Stimulated activated CD8-positive, alpha-beta memory T cell treated with anti-CD3 and anti-CD28 coated beads, Interleukin-4, amount 100 ng/mL, for 1 hour (primary cell): ENCODE measurements around the gene CORO7.

ENCODE experiments used
- DNase-seq, 2 donors: peaks; one replicate each; pipeline ENCODE4 v3.0.0-alpha.2; 2020; ENCODE audit warnings: low read depth in 2 of 2, low spot score in 1 of 2

Gene CORO7

DNA sequence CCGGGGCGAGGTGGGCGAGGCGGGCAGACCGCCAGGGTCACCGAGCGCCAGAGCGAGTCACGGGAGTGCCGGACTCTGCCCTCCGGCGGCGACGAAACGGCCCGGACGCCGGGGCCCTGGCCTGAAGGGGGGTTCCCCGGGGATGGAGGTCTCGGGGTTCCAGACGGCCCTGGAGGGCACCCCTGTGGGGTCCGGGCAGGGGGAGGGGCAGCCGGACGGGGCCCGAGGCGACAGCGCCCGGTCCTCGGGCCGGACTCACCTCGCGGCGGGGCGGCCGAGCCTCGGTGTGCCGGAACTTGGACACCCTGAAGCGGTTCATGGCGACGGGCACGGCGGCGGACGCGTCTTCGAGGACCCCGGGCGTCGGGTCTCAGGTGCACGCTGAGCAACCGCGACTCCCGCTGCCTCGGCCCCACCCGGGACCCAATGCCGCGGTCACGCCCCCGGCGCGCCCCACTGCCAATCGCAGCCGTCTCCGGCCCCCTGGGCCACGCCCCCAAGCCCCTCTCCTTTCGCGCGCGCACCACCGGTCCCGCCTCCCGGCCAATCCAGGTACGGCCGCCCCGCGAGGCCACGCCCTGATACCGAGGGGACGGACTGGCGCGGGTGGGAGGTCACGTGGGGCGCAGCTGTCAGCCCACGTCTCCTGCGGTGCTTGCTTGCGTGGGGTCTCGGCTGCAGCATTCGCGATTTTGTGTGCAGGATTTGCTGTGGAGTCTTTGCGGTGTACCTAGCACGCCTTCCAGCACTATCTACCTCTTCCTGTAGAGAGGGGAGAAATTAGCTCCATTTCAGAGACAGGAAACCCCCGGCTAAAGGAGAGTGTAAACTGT, at the start of gene CORO7:
Gene CORO7, minus strand, starts transcription at position 397 of the 833 bp plus-strand sequence. Its CDS starts 78 bp downstream, at position 319.
- DNase-seq, result peak; percentile 98 to 99

DNA sequence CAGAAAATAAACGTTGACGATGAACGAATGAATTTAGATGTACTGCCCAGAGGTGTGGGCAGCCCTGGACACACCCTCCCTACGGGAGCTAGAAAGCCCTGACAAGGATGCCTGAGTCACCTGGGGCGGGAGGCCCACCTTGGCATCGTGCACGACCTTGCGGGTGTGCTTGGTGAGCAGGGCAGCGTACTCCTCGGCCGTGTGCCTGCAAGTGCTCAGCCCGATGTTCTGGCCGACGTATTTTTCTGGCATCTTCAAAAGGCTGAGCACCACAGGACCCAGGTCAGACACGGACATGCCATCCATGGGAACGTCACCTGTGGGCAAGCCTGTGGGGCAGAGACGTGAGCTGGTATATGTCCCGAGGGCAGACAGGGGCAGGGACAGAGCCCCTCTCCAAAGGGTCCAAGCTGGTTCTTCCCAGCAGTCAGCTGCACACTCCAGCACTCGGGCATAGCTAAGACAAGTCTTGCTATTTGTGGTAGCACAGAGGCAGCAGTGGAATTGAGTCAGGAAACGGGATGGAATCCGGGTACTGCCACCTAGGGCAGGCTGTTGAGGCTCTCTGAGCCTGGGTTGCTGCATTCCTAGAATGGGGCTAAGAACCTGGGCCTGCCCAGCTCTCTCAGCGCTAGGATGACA, 47.2 kb upstream of the CORO7 start:
- DNase-seq, result no peak

DNA sequence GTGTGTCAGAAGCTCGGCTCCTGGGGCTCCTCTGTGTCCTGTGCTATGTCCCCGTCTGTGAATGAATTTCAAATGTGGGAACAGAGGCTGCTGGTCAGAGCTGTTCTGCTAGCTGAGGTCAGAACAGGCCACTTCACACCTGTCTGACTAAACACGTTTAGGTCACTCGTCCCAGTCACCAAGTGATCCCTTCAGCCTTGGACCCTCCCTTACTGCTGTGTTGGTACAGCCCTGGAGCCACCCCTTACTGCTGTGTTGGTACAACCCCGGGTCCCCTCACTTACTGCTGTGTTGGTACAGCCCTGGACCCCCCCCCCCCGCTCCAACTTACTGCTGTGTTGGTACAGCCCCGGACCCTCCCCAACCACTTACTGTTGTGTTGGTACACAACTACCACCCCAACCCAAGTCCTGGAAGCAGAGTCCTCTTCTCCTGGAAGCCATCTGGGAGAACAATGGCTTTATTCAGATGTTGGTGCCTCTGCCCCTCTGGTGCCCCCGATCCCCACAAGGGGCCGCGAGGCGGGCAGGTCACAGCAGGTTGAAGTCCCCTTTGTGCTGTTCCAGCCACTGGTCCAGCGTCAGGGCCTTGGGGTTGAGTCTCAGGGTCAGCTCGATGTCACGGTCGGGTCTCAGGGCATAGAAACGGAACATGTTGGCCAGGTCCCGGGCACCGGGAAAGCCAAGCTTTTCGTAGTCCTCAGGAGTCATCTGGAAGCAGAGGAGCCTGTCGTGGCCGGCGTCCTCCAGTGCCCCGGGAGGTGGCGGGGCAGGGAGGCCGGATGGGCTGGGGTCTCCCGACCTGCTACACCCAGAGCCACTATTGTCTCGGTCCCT, 45.1 kb upstream of the CORO7 start:
- no peak for DNase-seq

DNA sequence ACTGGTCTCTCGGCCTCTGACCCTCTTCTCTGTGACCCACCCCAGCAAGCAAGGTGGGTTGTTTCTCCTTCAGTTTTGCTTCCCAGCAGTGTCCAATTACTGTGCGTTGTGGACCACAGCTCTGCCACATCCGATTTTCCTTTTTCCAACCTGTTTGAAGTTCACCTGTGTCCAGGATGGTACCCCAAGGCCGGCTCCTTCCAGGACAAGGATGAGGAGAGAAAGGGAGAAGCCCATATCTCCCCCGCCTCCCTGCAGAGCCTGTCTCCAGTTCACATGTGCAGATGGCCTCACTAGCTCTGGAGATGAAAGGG, 44.5 kb upstream of the CORO7 start:
- DNase-seq, result no peak

DNA sequence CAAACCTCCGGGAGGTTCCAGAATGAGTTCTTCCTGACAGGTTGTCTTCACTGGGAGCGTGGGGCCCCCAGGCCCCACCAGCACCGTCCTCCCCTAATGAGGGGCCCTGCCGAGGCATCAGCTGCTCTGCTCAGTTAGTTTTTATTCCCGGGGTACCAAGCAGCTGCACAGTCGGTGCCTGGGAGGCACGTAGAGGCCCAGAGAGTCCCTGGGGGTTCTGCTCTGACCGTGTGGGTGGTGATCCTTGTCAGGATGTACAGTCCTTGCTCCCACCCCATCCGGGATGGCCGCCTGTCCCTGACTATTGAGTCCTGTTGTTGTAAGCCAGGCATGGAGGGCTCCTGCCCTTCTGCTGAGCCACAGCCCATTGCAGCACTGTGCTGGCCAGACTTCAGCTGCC, 39.6 kb upstream of the CORO7 start:
- no peak for DNase-seq

DNA sequence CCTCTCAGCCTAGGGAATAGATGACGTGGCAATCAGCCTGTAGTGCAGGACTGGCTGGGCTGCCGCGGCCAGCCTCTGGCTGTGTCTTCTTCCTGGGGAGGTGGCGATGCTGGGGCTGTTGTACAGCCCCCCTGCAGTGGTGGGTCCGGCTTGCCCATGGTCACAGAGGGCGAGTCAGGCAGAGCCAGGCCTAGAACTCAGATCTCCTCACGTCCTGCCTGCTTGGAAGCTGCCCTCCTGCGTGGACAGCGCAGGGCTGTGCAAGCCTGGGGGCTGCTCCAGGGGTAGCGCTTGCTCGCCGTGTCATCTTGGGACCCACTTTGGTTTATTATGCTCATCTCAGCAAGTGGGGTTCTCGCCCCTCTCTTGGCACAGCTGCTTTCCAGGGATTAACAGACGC, 38.7 kb upstream of the CORO7 start:
- no peak for DNase-seq

DNA sequence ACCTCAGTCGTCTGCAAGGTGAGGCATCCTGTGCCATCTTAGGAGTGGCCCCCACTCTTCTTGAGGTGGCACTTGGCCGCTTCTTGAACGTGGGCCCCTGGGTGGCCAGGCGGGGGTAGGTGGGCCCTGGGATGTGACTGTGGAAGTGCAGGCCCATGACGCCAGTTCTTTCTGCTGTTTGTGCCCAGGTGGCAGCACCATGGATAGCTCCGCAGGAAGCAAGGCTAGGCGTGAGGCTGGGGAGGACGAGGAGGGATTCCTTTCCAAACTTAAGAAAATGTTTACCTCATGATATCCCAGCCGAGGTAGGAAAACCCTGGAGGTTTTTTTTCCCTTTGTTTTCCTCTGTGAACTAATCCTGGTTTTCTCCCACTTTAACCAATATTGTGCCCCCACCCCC, 38.2 kb upstream of the CORO7 start:
- DNase-seq, result no peak

DNA sequence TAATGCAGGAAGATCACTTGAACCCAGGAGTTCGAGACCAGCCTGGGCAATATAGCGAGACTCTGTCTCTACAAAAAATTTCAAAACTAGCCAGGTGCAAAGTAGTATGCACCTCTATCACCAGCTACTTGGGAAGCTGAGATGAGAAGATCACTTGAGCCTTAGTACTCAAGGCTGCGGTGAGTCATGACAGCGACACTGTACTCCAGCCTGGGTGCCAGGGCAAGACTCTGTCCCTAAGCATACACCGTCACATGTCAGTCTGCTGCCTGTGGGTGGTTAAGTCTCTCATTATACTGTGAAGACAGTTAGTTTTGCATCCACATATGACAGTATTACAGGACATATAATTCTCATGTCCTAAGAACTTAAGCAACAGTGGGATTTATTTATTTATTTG, 36.3 kb upstream of the CORO7 start:
- no peak for DNase-seq

DNA sequence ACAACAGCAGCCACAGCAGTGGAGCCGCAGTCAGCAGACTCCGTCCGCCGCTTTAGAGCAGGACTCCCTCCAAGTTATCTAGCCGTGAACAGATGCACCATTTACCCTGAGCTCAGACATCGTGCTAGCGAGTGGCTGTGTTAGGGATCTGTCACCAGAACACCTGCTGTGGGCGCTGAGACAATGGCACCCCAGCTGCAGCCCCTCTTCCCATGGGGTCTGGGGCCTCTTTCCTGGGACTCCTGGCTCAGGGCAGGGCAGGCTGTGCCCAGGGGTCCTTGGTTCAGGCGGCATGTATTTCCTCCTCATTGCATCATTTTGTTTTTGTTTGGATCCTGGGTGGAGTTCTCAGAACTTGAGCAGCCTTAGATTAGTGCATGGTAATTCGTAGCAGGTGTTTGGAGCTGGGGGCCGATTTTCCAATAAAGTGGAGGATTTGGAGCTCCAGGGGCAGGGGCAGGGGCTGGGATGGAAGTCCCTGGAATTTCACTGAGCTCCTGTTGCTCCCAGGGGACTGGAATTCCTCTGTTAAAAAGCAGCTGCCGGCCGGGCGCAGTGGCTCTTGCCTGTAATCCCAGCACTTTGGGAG, 34.6 kb upstream of the CORO7 start:
- DNase-seq, result no peak

DNA sequence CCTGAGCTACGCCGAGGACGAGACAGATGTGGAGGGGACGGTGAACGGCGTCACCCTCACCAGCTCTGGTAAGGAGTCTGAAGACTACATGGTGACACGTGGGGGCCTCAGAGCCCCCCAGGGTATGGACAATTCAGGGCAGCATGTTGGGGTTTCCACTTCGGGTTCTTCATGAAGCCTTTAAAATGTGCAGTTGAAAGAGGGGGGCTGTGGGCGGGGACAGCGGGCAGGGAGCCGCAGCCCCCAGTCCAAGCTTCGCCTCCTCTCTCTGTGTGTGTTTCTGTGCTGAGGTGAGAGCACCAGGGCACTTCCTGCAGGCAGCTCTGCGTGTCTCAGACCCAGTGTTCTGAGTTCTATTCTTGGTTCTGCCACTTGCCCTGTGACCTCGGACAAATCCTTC, 34.0 kb upstream of the CORO7 start:
- no peak for DNase-seq

DNA sequence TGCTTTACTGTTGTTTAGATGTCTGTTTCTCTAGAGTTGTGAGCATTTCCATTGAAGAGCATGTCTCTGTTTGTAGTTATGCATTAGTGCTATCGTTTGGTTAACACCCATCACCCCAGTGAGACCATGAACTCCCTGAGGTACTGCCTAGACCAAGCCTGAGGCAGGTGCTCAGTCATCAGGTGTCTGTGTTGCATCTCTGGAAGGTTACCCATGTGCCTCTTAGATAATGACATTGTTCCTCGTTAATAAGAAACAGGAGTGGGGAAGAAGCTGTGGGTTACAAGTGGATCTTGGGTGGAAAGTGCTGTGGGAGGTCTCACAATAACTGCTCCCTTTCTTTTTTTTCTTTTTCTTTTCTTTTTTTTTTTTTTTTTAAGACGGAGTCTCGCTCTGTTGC, 27.6 kb upstream of the CORO7 start:
- no peak for DNase-seq

DNA sequence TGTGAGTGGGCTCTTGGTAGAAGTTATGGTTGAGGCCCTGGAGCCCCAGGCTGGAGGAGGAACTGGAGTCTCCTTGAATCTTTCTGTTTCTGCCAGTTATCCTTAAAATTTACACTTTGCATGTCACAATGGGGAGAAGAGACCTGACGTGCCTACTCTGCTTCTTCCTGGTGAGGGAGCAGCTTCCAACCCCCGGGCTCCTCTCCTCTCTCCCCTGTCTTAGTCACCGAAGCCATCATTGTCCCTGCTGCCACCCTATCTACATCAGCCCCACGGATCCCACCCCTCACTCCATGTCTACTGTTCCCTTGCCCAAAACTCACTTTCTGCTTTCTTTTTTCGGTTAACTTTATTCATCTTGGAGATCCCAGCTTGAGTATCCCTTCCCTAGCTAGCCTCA, 26.9 kb upstream of the CORO7 start:
- no peak for DNase-seq

DNA sequence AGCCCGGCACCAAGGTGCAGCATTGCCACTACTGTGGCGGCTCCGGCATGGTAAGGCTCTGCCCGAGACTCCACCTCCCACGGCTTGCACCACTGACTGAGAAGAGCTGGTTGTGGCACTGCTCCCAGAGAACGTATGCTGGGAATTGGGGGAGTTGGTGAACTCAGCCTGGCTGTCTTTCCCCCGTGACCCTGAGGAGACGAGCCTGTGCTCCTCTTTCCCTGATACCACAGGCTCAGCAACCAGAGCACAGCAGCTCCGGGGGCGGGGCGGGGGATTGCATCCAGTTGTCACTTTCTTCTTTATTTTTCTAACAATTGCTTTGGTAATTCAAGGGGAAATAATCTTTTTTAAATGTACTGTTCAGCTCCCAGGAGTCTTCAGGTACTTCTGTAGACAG, 26.0 kb upstream of the CORO7 start:
- no peak for DNase-seq

DNA sequence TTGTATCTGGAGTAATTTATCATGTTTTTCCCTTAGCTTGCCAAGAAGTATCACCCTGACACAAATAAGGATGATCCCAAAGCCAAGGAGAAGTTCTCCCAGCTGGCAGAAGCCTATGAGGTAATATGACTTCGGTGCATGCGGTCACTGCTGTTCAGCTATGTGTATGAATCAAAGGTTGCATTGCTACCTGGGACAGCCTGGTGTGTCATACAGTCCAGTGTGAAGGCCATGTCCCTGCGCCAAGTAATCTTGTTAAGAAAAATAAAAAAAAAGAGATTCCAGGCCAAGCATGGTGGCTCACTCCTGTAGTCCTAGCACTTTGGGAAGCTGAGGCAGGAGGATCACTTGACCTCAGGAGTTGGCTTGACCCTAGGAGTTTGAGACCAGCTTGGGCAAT, 21.0 kb upstream of the CORO7 start:
- no peak for DNase-seq

DNA sequence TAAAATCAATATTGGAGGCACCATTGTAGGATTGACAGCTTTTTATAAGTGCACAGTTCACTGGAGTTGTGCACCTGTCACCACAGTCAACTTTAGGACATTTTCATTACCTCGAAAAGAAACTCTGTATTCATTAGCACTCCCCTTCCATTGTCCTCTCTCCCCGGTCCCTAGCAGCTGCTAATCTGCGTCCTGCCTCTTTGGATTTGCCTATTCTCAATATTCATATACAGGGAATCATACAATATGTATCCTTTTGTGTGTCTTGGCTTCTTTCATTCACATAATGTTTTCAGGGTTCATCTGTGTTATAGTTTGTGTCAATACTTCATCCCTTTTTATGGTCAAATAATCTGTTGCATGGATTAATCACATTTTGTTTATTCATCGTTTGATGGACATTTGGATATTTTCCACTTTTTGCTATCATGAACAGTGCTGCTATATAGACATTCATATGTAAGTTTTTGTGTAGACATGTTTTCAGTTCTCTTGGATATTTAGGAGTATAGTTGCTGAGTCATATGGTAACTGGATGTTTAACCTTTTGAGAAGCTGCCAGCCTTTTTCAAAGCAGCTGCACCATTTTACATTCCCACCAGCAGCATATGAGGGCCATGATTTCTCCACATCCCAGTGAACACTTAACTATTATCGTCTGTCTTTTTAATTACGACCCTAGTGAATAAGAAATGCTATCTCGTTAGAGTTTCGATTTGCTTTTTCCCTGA, 19.1 kb upstream of the CORO7 start:
- no peak for DNase-seq

DNA sequence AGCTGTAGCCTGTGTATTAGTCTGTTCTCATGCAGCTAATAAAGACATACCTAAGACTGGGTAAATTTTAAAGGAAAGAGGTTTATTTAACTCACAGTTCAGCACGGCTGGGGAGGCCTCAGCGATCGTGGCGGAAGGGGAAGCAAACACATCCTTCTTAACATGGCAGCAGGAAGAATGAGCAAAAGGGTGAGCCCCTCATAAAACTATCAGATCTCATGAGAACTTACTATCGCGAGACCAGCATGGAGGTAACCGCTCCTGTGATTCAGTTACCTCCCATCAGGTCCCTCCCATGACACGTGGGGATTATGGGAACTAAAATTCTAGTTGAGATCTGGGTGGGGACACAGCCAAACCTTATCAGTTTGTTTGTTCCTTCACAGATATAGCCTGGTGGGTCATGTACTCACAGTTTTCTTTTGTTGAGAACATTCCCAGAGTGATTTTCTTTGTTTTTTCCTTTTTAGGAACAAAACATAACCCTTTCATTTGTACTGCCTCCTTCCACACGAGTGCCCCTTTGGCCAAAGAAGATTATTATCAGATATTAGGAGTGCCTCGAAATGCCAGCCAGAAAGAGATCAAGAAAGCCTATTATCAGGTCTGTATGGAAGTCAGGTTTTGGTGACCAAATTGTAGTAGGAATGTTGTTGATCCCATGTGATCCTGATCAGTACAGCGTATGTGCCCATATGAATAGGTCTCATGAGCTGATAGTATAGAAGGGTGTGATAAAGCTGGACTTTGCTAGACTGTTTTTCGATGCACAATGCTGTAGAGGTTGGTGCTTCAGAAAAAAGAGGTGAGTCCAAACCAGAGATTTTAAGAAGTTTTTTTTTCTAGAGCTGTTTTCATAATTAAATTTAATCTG, 17.8 kb upstream of the CORO7 start:
- DNase-seq, result no peak

DNA sequence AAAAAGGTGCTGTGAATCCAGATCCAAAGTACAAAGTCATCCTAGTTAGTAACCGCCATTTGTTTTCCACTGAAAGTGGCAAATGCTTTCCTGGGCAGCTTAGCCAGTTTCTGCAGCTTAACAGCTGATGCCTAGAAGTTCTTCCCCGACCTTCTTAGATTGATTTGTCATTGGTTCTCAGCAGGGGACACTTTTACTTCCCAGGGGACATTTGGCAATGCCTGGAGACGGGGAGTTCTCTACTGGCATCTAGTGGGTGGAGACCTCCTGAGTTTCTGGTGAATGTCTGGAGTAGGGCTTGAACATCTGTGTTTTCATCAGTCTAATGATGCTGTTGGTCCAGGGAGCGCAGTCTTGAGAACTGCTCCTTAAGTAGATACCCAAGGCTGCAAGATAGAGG, 16.8 kb upstream of the CORO7 start:
- DNase-seq, result no peak

DNA sequence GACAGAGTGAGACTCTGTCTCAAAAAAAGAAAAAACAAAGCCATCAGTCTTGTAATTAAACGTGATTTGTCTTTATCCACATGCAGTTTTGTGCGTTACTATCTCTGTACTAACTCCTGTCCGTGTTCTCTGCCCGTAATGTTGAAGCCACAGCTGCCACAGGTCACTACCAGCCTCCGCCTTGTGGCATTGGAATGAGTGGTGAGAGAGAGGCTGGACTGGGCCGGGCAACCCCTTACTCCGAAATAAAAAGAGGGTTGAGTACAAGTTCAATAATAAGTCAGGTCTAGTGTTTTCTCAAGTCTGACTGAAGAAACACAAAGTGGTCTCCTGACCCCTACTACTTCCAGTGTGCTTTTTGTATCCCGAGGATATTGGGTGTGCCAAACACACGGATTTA, 14.6 kb upstream of the CORO7 start:
- DNase-seq, result no peak

DNA sequence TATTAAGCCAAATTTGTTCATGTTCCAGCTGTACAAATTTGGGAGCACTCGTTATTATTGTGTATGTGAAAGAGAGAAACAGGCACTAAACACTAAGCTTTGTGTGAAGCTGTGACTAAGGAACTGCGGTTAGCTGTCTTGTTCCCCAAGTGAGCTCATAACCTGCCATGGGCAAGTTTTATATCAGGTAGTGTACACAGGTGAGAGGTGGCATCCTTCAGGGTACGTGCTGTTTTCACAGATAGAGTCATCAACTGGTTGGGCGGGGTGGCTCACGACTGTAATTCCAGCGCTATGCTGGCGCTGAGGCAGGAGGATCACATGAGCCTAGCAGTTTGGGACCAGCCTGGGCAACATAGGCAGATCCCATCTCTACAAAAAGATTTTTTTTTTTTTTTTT, 12.1 kb upstream of the CORO7 start:
- DNase-seq, result no peak

DNA sequence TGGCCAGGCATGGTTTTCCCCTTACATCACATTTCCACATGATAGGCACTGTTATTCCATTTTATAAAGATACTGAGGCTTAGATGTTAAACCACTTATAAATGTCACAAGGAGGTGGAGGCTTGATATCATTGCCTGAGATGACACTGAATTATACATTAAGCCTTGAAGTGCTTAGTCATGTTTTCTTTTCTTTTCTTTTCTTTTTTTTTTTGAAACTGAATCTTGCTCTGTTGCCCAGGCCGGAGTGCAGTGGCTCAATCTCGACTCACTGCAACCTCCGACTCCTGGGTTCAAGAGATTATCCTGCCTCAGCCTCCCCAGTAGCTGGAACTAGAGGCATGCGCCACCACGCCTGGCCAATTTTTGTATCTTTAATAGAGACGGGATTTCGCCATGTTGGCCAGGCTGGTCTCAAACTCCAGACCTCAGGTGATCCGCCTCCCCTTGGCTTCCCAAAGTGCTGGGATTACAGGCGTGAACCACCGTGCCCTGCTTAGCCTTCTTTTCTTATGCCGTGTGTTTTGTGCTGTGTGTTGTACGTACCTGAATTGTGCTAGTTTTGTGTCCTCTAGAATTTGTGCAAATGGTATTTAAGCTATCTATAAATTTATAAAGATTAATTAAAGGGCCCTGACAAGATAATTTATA, 10.5 kb upstream of the CORO7 start:
- no peak for DNase-seq
